Embryonic facial prominence (tissue), 1 donor: ENCODE results near the gene NEURL1.
"Not testable (repeated sequence)": the region's sequence is repeated elsewhere in the genome, so short reads cannot be mapped to it uniquely, and the experiment has no call there.

ENCODE experiments used
- DNase-seq: peaks from one replicate; pipeline ENCODE4 v3.0.0-alpha.2; 2016; ENCODE audit errors: extremely low spot score

The NEURL1 gene

GRCh38 chr10:103622935-103623574 is 129.6 kb downstream of the NEURL1 start:
- DNase-seq, result no peak

- DNase-seq, result no peak
Measured at GRCh38 chr10:103626178-103626577, 132.7 kb downstream of the NEURL1 start.

GRCh38 chr10:103627111-103627892 is 133.8 kb downstream of the NEURL1 start:
- DNase-seq, result no peak

- no peak for DNase-seq
Measured at GRCh38 chr10:103627893-103628292, 134.4 kb downstream of the NEURL1 start.

GRCh38 chr10:103629581-103629980 is 136.1 kb downstream of the NEURL1 start:
- DNase-seq, result no peak

GRCh38 chr10:103630156-103630555 is 136.7 kb downstream of the NEURL1 start:
- no peak for DNase-seq

GRCh38 chr10:103632247-103632642 is 138.7 kb downstream of the NEURL1 start:
- DNase-seq, result no peak

GRCh38 chr10:103632871-103633270 is 139.4 kb downstream of the NEURL1 start:
- not testable (repeated sequence) for DNase-seq

- DNase-seq, result no peak
Measured at GRCh38 chr10:103633846-103634245, 140.3 kb downstream of the NEURL1 start.

- no peak for DNase-seq
Measured at GRCh38 chr10:103635580-103635979, 142.1 kb downstream of the NEURL1 start.

- DNase-seq, result no peak
Measured at GRCh38 chr10:103636492-103636891, 143.0 kb downstream of the NEURL1 start.

- no peak for DNase-seq
Measured at GRCh38 chr10:103637011-103637410, 143.5 kb downstream of the NEURL1 start.

GRCh38 chr10:103637927-103638557 is 144.5 kb downstream of the NEURL1 start:
- DNase-seq, result no peak

GRCh38 chr10:103638948-103639347 is 145.4 kb downstream of the NEURL1 start:
- no peak for DNase-seq

- DNase-seq, result no peak
Measured at GRCh38 chr10:103640436-103641181, 147.1 kb downstream of the NEURL1 start.

- no peak for DNase-seq
Measured at GRCh38 chr10:103641326-103641725, 147.8 kb downstream of the NEURL1 start.
